Spleen (tissue), 11 donors: ENCODE data around the gene LYRM1. TPM values are rescaled to one million over a fixed set of nuclear protein-coding genes. Genes with fewer than 3 reads are reported as not detected.
"Not testable (repeated sequence)": the region's sequence is repeated elsewhere in the genome, so short reads cannot be mapped to it uniquely, and the experiment has no call there.

Experiments
- DNase-seq: peaks from one replicate; pipeline ENCODE4 v3.0.0-alpha.2; 2020
- H3K27ac ChIP-seq, 8 donors: fragments of 200-600 bp; sonication (generic) in 7 of 8; 1 replicate in 4 of 8; 2 replicates in 4 of 8; pipeline versions ENCODE4 v1.5.0 to v1.8.0; 2016 to 2021; ENCODE audit warnings: inconsistent platforms in 4 of 8, mild to moderate bottlenecking in 4 of 8, moderate library complexity in 1 of 8
- H3K27me3 ChIP-seq, 7 donors: fragments of 200-600 bp; sonication (generic) in 6 of 7; replicated peaks in 1 of 7; 1 replicate in 4 of 7; 2 replicates in 3 of 7; pipeline versions ENCODE4 v1.5.0 to v1.8.0; 2016 to 2021; ENCODE audit warnings: inconsistent platforms in 3 of 7, mild to moderate bottlenecking in 1 of 7
- H3K36me3 ChIP-seq, 6 donors: fragments of 200-600 bp; sonication (generic) in 5 of 6; 1 replicate in 4 of 6; 2 replicates in 2 of 6; pipeline versions ENCODE4 v1.5.0 to v1.8.0; 2016 to 2021; ENCODE audit warnings: inconsistent platforms in 2 of 6
- H3K4me1 ChIP-seq, 6 donors: fragments of 200-600 bp; sonication (generic) in 5 of 6; 1 replicate in 3 of 6; 2 replicates in 3 of 6; pipeline versions ENCODE4 v1.5.0 to v1.8.0; 2016 to 2021; ENCODE audit warnings: inconsistent platforms in 3 of 6
- H3K4me3 ChIP-seq, 8 donors: fragments of 200-600 bp; sonication (generic) in 7 of 8; 1 replicate in 4 of 8; 2 replicates in 4 of 8; pipeline versions ENCODE4 v1.5.0 to v1.8.0; 2016 to 2021; ENCODE audit warnings: inconsistent platforms in 4 of 8, mild to moderate bottlenecking in 4 of 8, moderate library complexity in 2 of 8
- H3K9me3 ChIP-seq, 8 donors: fragments of 200-600 bp; sonication (generic) in 7 of 8; 1 replicate in 4 of 8; 2 replicates in 4 of 8; pipeline versions ENCODE4 v1.5.0 to v1.8.0; 2016 to 2021; ENCODE audit warnings: inconsistent platforms in 4 of 8
- CTCF ChIP-seq, 11 experiments: fragments of 200-600 bp in 7 of 11; fragments of 450-650 bp in 4 of 11; sonication (generic) in 4 of 11; IDR thresholded peaks in 8 of 11; conservative IDR thresholded peaks in 3 of 11; 1 replicate in 7 of 11; 2 replicates in 4 of 11; pipeline versions ENCODE4 v1.4.0 to v1.8.0; 2016 to 2021; ENCODE audit warnings: antibody characterized with exemption in 11 of 11, inconsistent platforms in 4 of 11, mild to moderate bottlenecking in 1 of 11
- POLR2A ChIP-seq, 3 donors: fragments of 450-650 bp; IDR thresholded peaks; one replicate each; pipeline ENCODE4 v1.5.1; 2017; ENCODE audit warnings: antibody characterized with exemption in 3 of 3, mild to moderate bottlenecking in 1 of 3
- POLR2AphosphoS5 ChIP-seq, 3 donors: sonication (generic); formaldehyde crosslinking; IDR thresholded peaks; one replicate each; pipeline ENCODE4 v1.5.1; 2017; ENCODE audit warnings: antibody characterized with exemption in 3 of 3
- WGBS, 5 donors: extraction: QIAGEN DNeasy Blood & Tissue Kit in 3 of 5; methylation state at CpG; one replicate each; pipeline versions ENCODE4 v1.1.5 to v1.1.7; 2013 to 2018; 5-methylcytosine and 5-hydroxymethylcytosine counted together
- intact Hi-C: fragments of 100-400 bp; cut with DNase I; formaldehyde crosslinking; loops from one replicate; pipeline ENCODE4 v1.15.0; 2023; ENCODE audit warnings: low total_unique reads
- polyA plus RNA-seq, 3 donors: library from polyadenylated mRNA; stranded (reverse); fragments of 200-250 nt; gene quantifications; one replicate each; pipeline ENCODE4 v1.2.1, GENCODE V29; 2013
- total RNA-seq, 7 donors: library from RNA; depleted of rRNA in 3 of 7; stranded (reverse); fragments of >200 nt in 3 of 7; fragmentation: NEBNext Ultra II Directional in 4 of 7; extraction: Animal tissue kit (Norgen Biotek cat#: 25700) in 4 of 7; gene quantifications; one replicate each; pipeline versions ENCODE4 v1.1.0 to v1.2.1, GENCODE V29; 2016 to 2021
- donor health status: healthy with polysubstance abuse.
- donor health status: DM: no; HTN: no; CAD: no; lungs with moderate emphysema.
- donor health status: DM: no; HTN: no; CAD: no.
- donor health status: Bipolar disorder and iron deficiency.
- donor health status: healthy.
- donor health status: DM: no; HTN: no; CAD: no.
- donor health status: DM: yes; HTN: yes; CAD: no.

The LYRM1 gene
- total and polyA plus RNA-seq, 10 donors = 15.3 to 47.2 (median 23.3) TPM

- no peak for DNase-seq
- H3K36me3 ChIP-seq = no peaks in the 10 kb centered on the region
- no peak overlapping the region for H3K27ac ChIP-seq
- WGBS, 5 donors = 81 to 86% (median 84%) methylated on average over 5 of the region's 5 CpGs
- intact Hi-C loops = no loop called here
- no peak overlapping the region for H3K4me3 ChIP-seq
- no peak for TF ChIP-seq POLR2A (IDR thresholded peaks at IDR 0.05)
- no peak for TF ChIP-seq POLR2AphosphoS5 (IDR thresholded peaks at IDR 0.05)
- TF ChIP-seq CTCF (IDR thresholded peaks at IDR 0.05 in 8 of 11, conservative IDR thresholded peaks at IDR 0.05 in 3 of 11) = peak in 1 of 11 experiments; percentile 20
- H3K9me3 ChIP-seq = no peaks in the 10 kb centered on the region
- H3K4me1 ChIP-seq = peaks cover 0 to 16% (median 0%) of the 10 kb centered on the region in 6 donors
- H3K27me3 ChIP-seq = no peaks in the 10 kb centered on the region
These were observed 44.4 kb downstream of the LYRM1 start for GRCh38 chr16:20944861-20945574.

- DNase-seq, H3K9me3 ChIP-seq, H3K36me3 ChIP-seq, intact Hi-C loops, H3K27ac ChIP-seq, H3K4me3 ChIP-seq, H3K27me3 ChIP-seq: not testable (repeated sequence)
- H3K4me1 ChIP-seq = peaks cover 0 to 16% (median 0%) of the 10 kb centered on the region in 6 donors
- WGBS, 5 donors = 92 to 97% (median 95%) methylated on average over 11 of the region's 11 CpGs
These were observed 45.0 kb downstream of the LYRM1 start for GRCh38 chr16:20945575-20945875.

GRCh38 chr16:20946015-20946629, 45.6 kb downstream of the LYRM1 start:
- Histone ChIP-seq H3K4me1 (peaks cover 0 to 14% (median 0%) of the 10 kb centered on the region in 6 donors), H3K9me3 (no peaks in the 10 kb centered on the region), H3K4me3 (no peak overlapping the region), H3K27me3 (no peaks in the 10 kb centered on the region), H3K36me3 (no peaks in the 10 kb centered on the region), H3K27ac (no peak overlapping the region)
- 87 to 91% (median 90%) methylated on average over 8 of the region's 8 CpGs for WGBS, 5 donors
- TF ChIP-seq CTCF (IDR thresholded peaks at IDR 0.05 in 8 of 11, conservative IDR thresholded peaks at IDR 0.05 in 3 of 11) (no peak), POLR2AphosphoS5 (IDR thresholded peaks at IDR 0.05) (no peak), POLR2A (IDR thresholded peaks at IDR 0.05) (no peak)
- DNase-seq = no peak
- intact Hi-C loops = no loop called here

GRCh38 chr16:20948444-20948843, 47.9 kb downstream of the LYRM1 start:
- Histone ChIP-seq H3K4me3 (no peak overlapping the region), H3K27me3 (no peaks in the 10 kb centered on the region), H3K9me3 (no peaks in the 10 kb centered on the region), H3K36me3 (no peaks in the 10 kb centered on the region), H3K27ac (no peak overlapping the region), H3K4me1 (peaks cover 0 to 9% (median 0%) of the 10 kb centered on the region in 6 donors)
- intact Hi-C loops = no loop called here
- no peak for DNase-seq
- no peak for TF ChIP-seq POLR2AphosphoS5 (IDR thresholded peaks at IDR 0.05)
- TF ChIP-seq CTCF (IDR thresholded peaks at IDR 0.05 in 8 of 11, conservative IDR thresholded peaks at IDR 0.05 in 3 of 11) = no peak
- no peak for TF ChIP-seq POLR2A (IDR thresholded peaks at IDR 0.05)
- WGBS, 5 donors = 85 to 95% (median 90%) methylated on average over 9 of the region's 9 CpGs
